Measurements from ENCODE around the gene METTL27.
A peak's percentile ranks its signal among the peaks of the same experiment; 100 is the strongest.

The METTL27 gene

DNA sequence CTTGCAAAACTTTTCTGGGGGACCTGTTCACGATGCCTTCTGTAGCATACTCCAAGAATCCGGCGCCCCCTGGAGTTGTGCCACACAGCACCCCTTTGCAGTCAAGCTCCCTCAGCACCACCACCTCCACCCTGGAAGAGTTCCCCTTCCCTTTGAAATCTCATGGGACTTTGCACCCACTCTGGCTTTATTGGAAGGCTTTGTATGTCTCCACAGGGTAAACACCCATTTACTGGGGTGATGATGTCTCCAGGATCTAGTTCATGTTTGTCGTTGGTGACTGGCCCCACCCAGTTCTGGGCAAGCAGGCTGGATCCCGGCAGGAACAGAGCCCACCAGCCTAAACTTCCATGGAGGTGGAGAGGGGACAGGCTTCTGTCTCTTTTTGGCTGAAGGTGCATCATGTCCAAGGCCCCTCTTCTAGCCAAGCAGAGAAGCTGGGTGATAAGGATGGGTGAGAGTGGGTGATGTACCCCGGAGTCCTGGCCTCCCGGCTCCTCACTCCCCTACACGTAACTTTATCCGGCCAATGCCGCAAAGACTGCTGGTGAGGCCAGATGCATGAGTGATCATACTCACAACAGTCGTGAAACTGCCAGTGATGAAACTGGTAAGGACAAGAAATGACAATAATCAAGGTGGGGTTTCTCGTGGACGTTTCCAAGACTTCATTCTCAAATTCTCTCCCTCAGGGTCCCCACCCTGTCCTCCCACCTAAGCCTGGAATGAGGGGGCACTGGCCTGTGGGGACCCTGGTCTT, 12.2 kb downstream of the METTL27 start:
- Histone ChIP-seq H3K9me3 (ENCODE audit: insufficient read depth, low read depth, low read length) (peaks cover 5% of the 10 kb centered on the region), H3K36me3 (ENCODE audit: control insufficient read depth in 1 of 2, insufficient read depth in 2 of 2, low read length in 2 of 2) (peaks cover 0 to 3% of the 10 kb centered on the region in 2 experiments), H3K14ac (ENCODE audit: low read length) (peak overlapping the region; percentile 59), H3K79me1 (ENCODE audit: low read length) (peaks cover 43% of the 10 kb centered on the region), H3K4me3 (ENCODE audit: low read depth, low read length) (no peak overlapping the region), H3K18ac (ENCODE audit: low read length) (peak overlapping the region; percentile 80), H2BK12ac (ENCODE audit: low read length) (peak overlapping the region; percentile 76), H2AK5ac (ENCODE audit: low read length) (peak overlapping the region; percentile 55), H4K12ac (ENCODE audit: low read depth, low read length) (peak overlapping the region; percentile 39), H4K91ac (ENCODE audit: low read depth, low read length) (peak overlapping the region; percentile 96), H2AFZ (ENCODE audit: insufficient read depth, low read length, poor library complexity) (peak overlapping the region; percentile 7), H3K27me3 (ENCODE audit: insufficient read depth, low read length) (no peaks in the 10 kb centered on the region), H2BK120ac (ENCODE audit: insufficient read depth, low read length, poor library complexity) (peak overlapping the region; percentile 73), H3K4ac (ENCODE audit: low read depth, low read length) (peak overlapping the region; percentile 55), H3K79me2 (ENCODE audit: control insufficient read depth, insufficient read depth, low read length, poor library complexity) (peaks cover 21% of the 10 kb centered on the region), H3K4me2 (ENCODE audit: low read length) (peak overlapping the region; percentile 70), H3K27ac (ENCODE audit: low read depth, low read length) (peak overlapping the region; percentile 94), H4K8ac (ENCODE audit: low read depth, low read length) (peak overlapping the region; percentile 58), H2BK5ac (ENCODE audit: low read depth, low read length, poor library complexity) (peak overlapping the region; percentile 60), H3K23ac (ENCODE audit: low read length) (no peak overlapping the region), H3K4me1 (ENCODE audit: control insufficient read depth in 1 of 2, insufficient read depth in 2 of 2, low read length in 2 of 2) (peaks cover 37 to 52% of the 10 kb centered on the region in 2 experiments), H3K9ac (ENCODE audit: low read length) (no peak overlapping the region)
- peak in 1 of 2 donors; percentile 48 for DNase-seq
- no CpG with 5 or more reads among the region's 13 CpGs for WGBS (ENCODE audit: extremely low coverage, insufficient coverage, insufficient read length)

DNA sequence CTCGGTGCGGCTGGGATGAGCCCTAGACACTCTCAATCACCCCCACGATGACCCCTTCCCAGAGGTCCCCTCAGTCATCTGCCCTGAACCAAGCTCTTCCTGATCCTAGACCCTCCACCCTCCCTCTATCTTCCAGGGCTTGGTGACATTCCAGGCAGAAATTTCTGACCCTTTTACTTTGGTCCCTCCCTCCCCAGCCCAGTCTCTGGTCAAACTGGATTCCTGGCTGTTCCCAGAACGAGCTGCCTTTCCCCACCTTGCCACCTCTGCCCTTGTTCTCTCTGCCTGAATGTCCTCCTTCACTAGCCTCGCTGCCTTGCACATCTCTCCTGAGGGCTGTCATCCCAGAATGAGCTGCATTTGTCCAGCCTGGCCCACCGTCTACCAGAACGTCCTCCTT, 12.8 kb downstream of the METTL27 start:
- Histone ChIP-seq H4K12ac (ENCODE audit: low read depth, low read length) (peak overlapping the region; percentile 39), H3K9ac (ENCODE audit: low read length) (no peak overlapping the region), H3K27ac (ENCODE audit: low read depth, low read length) (peak overlapping the region; percentile 94), H2AK5ac (ENCODE audit: low read length) (peak overlapping the region; percentile 87), H3K36me3 (ENCODE audit: control insufficient read depth in 1 of 2, insufficient read depth in 2 of 2, low read length in 2 of 2) (peaks cover 0 to under 1% of the 10 kb centered on the region in 2 experiments), H3K23ac (ENCODE audit: low read length) (no peak overlapping the region), H3K14ac (ENCODE audit: low read length) (peak overlapping the region; percentile 71), H3K4me1 (ENCODE audit: control insufficient read depth in 1 of 2, insufficient read depth in 2 of 2, low read length in 2 of 2) (peaks cover 37 to 52% of the 10 kb centered on the region in 2 experiments), H3K4me2 (ENCODE audit: low read length) (peak overlapping the region; percentile 70), H3K27me3 (ENCODE audit: insufficient read depth, low read length) (no peaks in the 10 kb centered on the region), H4K8ac (ENCODE audit: low read depth, low read length) (peak overlapping the region; percentile 67), H2BK120ac (ENCODE audit: insufficient read depth, low read length, poor library complexity) (peak overlapping the region; percentile 81), H4K91ac (ENCODE audit: low read depth, low read length) (peak overlapping the region; percentile 96), H3K4me3 (ENCODE audit: low read depth, low read length) (no peak overlapping the region), H3K79me1 (ENCODE audit: low read length) (peaks cover 43% of the 10 kb centered on the region), H3K79me2 (ENCODE audit: control insufficient read depth, insufficient read depth, low read length, poor library complexity) (peaks cover 21% of the 10 kb centered on the region), H3K18ac (ENCODE audit: low read length) (peak overlapping the region; percentile 87), H2AFZ (ENCODE audit: insufficient read depth, low read length, poor library complexity) (no peak overlapping the region), H2BK12ac (ENCODE audit: low read length) (peak overlapping the region; percentile 94), H3K4ac (ENCODE audit: low read depth, low read length) (peak overlapping the region; percentile 62), H3K9me3 (ENCODE audit: insufficient read depth, low read depth, low read length) (peaks cover under 1% of the 10 kb centered on the region), H2BK5ac (ENCODE audit: low read depth, low read length, poor library complexity) (peak overlapping the region; percentile 65)
- WGBS (ENCODE audit: extremely low coverage, insufficient coverage, insufficient read length) = no CpG with 5 or more reads among the region's 7 CpGs
- DNase-seq = peak; percentile 85 to 88

DNA sequence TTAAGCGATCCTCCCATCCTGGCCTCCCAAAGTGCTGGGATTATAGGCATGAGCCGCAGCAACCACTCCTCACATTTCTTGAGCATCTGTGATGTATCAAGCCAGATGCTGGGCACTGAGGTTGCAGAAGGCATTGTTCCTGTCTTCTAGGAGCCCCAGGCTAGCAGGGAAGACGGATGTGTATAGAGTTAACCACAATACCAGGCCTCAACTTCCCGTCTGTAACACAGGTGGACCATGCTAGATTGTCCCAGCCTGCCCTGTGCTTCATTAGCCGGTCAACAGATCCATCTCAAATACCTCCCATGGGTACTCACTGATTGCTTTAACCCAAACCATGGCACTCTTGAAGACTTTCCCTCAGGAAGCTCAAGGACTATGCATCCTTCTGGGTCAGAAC, 13.3 kb downstream of the METTL27 start:
- H3K79me2 ChIP-seq (ENCODE audit: control insufficient read depth, insufficient read depth, low read length, poor library complexity) = peaks cover 21% of the 10 kb centered on the region
- H3K4ac ChIP-seq (ENCODE audit: low read depth, low read length) = peak overlapping the region; percentile 62
- WGBS (ENCODE audit: extremely low coverage, insufficient coverage, insufficient read length) = no CpG with 5 or more reads among the region's 5 CpGs
- no peaks in the 10 kb centered on the region for H3K27me3 ChIP-seq (ENCODE audit: insufficient read depth, low read length)
- peaks cover 40 to 55% of the 10 kb centered on the region in 2 experiments for H3K4me1 ChIP-seq (ENCODE audit: control insufficient read depth in 1 of 2, insufficient read depth in 2 of 2, low read length in 2 of 2)
- H3K18ac ChIP-seq (ENCODE audit: low read length) = peak overlapping the region; percentile 87
- no peak overlapping the region for H3K9ac ChIP-seq (ENCODE audit: low read length)
- H3K9me3 ChIP-seq (ENCODE audit: insufficient read depth, low read depth, low read length) = no peaks in the 10 kb centered on the region
- H2BK120ac ChIP-seq (ENCODE audit: insufficient read depth, low read length, poor library complexity) = peak overlapping the region; percentile 81
- no peak overlapping the region for H3K23ac ChIP-seq (ENCODE audit: low read length)
- peak overlapping the region; percentile 69 for H3K27ac ChIP-seq (ENCODE audit: low read depth, low read length)
- peak; percentile 16 to 47 for DNase-seq
- peaks cover 43% of the 10 kb centered on the region for H3K79me1 ChIP-seq (ENCODE audit: low read length)
- peak overlapping the region; percentile 89 for H4K91ac ChIP-seq (ENCODE audit: low read depth, low read length)
- H3K14ac ChIP-seq (ENCODE audit: low read length) = peak overlapping the region; percentile 71
- no peak overlapping the region for H4K12ac ChIP-seq (ENCODE audit: low read depth, low read length)
- peak overlapping the region; percentile 65 for H2BK5ac ChIP-seq (ENCODE audit: low read depth, low read length, poor library complexity)
- no peak overlapping the region for H3K4me3 ChIP-seq (ENCODE audit: low read depth, low read length)
- peak overlapping the region; percentile 94 for H2BK12ac ChIP-seq (ENCODE audit: low read length)
- no peaks in the 10 kb centered on the region for H3K36me3 ChIP-seq (ENCODE audit: control insufficient read depth in 1 of 2, insufficient read depth in 2 of 2, low read length in 2 of 2)
- H2AK5ac ChIP-seq (ENCODE audit: low read length) = peak overlapping the region; percentile 87
- H2AFZ ChIP-seq (ENCODE audit: insufficient read depth, low read length, poor library complexity) = peak overlapping the region; percentile 7
- H3K4me2 ChIP-seq (ENCODE audit: low read length) = peak overlapping the region; percentile 3
- peak overlapping the region; percentile 67 for H4K8ac ChIP-seq (ENCODE audit: low read depth, low read length)

DNA sequence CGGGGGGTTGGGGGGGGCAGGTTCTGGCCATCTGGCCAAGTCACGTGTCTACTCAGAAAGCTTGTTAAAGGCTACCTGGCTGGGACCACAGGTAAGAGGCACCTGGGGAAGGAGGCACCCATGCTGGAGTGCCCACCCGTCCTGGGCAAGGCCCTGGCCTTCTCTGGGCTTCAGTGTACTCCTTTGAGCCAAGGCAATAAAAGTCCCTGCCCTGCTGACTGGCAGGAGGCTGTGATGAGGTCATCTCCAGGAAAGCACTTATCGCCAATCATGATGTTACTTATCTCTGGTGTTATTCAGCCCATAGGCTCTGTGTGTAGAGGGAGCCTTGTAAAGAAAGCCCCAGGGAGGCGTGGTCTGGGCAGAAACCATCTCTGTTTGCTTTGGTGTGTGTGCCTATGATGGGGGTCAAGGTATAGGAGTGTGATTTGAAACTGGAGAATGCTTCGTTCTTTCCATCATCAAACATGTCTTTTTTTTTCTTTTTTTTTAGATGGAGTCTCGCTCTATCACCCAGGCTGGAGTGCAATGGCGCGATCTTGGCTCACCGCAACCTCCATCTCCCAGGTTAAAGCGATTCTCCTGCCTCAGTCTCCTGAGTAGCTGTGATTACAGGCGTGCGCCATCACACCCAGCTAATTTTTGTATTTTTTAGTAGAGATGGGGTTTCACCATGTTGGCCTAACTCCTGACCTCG, 14.1 kb downstream of the METTL27 start:
- Histone ChIP-seq H3K79me1 (ENCODE audit: low read length) (peaks cover 43% of the 10 kb centered on the region), H3K79me2 (ENCODE audit: control insufficient read depth, insufficient read depth, low read length, poor library complexity) (peaks cover 21% of the 10 kb centered on the region), H4K91ac (ENCODE audit: low read depth, low read length) (peak overlapping the region; percentile 89), H3K4me3 (ENCODE audit: low read depth, low read length) (no peak overlapping the region), H3K4me2 (ENCODE audit: low read length) (peak overlapping the region; percentile 19), H3K9me3 (ENCODE audit: insufficient read depth, low read depth, low read length) (no peaks in the 10 kb centered on the region), H2AFZ (ENCODE audit: insufficient read depth, low read length, poor library complexity) (no peak overlapping the region), H2AK5ac (ENCODE audit: low read length) (no peak overlapping the region), H3K9ac (ENCODE audit: low read length) (no peak overlapping the region), H2BK120ac (ENCODE audit: insufficient read depth, low read length, poor library complexity) (peak overlapping the region; percentile 81), H2BK5ac (ENCODE audit: low read depth, low read length, poor library complexity) (no peak overlapping the region), H4K8ac (ENCODE audit: low read depth, low read length) (no peak overlapping the region), H3K14ac (ENCODE audit: low read length) (no peak overlapping the region), H3K18ac (ENCODE audit: low read length) (no peak overlapping the region), H3K4ac (ENCODE audit: low read depth, low read length) (no peak overlapping the region), H3K23ac (ENCODE audit: low read length) (no peak overlapping the region), H3K27me3 (ENCODE audit: insufficient read depth, low read length) (no peaks in the 10 kb centered on the region), H3K36me3 (ENCODE audit: control insufficient read depth in 1 of 2, insufficient read depth in 2 of 2, low read length in 2 of 2) (no peaks in the 10 kb centered on the region), H3K27ac (ENCODE audit: low read depth, low read length) (no peak overlapping the region), H2BK12ac (ENCODE audit: low read length) (peak overlapping the region; percentile 94), H4K12ac (ENCODE audit: low read depth, low read length) (no peak overlapping the region), H3K4me1 (ENCODE audit: control insufficient read depth in 1 of 2, insufficient read depth in 2 of 2, low read length in 2 of 2) (peaks cover 38 to 56% of the 10 kb centered on the region in 2 experiments)
- no CpG with 5 or more reads among the region's 14 CpGs for WGBS (ENCODE audit: extremely low coverage, insufficient coverage, insufficient read length)
- peak; percentile 85 to 87 for DNase-seq
